Stimulated activated CD4-positive, alpha-beta T cell treated with anti-CD3 and anti-CD28 coated beads, Interleukin-12 subunit alpha, Interleukin-12 subunit beta, amount 100 ng/mL, for 48 hours (primary cell): ENCODE measurements around the gene PARP15.
"Not testable (repeated sequence)": the region's sequence is repeated elsewhere in the genome, so short reads cannot be mapped to it uniquely, and the experiment has no call there.

Experiments used
- DNase-seq, 3 donors: peaks; one replicate each; pipeline ENCODE4 v3.0.0-alpha.2; 2020; ENCODE audit warnings: low read depth in 2 of 3, low spot score in 1 of 3

PARP15 gene

GRCh38 chr3:122662505-122662904, 85.1 kb downstream of the PARP15 start:
- no peak for DNase-seq

DNA sequence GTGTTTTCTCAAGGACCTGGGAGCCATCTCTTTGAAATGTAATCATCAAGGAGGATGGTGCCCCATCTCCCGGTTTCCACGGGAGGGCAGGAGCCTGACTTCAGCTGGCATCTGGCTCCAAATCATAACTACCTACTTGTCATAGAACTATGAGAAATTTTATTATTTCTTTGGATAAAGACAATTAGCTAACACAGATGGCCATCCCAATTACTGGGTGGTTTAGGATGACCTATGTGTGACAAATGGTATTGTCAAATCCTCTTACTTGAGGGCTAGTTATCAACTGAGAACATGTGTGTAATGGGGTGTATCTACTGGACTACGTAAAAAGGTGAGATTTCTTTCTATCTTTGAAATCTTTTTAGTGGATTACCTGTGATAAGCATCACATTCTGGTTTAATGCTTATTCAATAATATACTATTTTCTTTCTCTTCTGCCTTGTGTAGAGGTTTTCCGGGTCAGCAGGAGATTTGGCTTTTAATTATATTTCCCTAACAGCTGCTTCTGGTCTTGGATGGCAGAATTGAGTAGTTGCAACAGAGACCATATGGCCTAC, 87.9 kb downstream of the PARP15 start:
- DNase-seq = no peak

GRCh38 chr3:122665881-122666280, 88.4 kb downstream of the PARP15 start:
- no peak for DNase-seq

GRCh38 chr3:122668930-122669730, 91.7 kb downstream of the PARP15 start:
- peak in 1 of 3 donors; percentile 37 for DNase-seq

- DNase-seq = no peak
These were observed 94.1 kb downstream of the PARP15 start for GRCh38 chr3:122671553-122671952.

- no peak for DNase-seq
These were observed 96.9 kb downstream of the PARP15 start for GRCh38 chr3:122674339-122674738.

- DNase-seq = no peak
These were observed 99.3 kb downstream of the PARP15 start for GRCh38 chr3:122676759-122677158.

- DNase-seq = no peak
These were observed 99.8 kb downstream of the PARP15 start for GRCh38 chr3:122677216-122677615.

DNA sequence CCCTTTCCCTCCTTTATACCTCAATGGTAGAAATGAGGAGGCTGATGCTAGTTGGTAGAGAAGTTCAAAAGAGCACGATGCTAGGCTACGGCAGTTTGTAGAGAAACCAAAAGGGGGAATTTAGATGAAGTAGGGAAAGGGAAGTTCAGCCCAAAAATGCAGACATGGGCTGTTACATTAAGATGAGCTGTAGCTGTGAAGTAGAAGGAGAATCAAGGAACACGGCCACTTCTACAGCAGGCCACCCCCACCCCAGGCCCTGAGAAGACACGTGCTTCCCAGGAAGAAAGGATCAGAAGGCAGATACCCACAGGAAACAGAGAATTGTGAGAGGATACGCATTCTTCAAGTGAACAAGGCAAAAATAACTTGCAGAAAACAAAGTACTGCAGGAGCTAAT, 101.1 kb downstream of the PARP15 start:
- DNase-seq = no peak

DNA sequence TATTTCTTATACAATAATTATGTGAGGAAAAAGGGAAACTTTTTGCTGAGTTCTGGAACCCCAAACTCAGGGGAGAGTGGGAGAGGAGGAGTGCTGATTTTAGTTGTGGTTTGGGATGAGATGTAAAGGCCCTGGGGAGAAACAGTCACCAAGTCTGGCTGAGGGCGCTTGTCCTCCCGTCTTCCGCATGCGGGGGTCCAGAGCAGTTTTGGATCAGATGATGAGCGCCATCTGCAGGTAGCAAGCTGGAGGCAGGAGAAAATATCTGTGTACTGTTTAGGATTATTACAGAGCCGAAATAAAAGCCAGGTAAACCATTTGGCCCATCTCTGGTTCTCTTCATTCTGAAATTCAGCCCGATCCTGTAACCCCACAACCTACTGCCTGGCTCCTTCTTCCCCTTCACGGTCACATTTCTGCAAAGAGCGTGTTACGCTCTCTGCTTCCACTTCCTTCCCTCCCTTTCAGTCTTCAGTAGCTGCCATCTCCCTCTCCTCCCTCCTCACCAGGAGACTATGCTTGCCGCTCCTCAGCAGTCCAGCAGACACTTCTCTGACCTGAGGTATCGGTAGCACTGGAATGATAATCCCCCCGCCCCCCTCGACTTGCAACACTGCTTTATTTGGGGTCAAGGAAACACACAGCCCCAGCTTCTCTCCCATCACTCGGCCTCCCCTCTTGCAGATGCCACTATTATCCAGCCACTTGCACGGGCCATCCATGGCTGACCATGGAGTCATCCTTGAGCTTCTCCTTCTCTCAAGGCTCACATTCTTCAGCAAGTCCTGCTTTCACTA, 101.8 kb downstream of the PARP15 start:
- peak; percentile 67 to 80 (median 77) for DNase-seq

GRCh38 chr3:122679882-122680474, 102.5 kb downstream of the PARP15 start:
- DNase-seq = no peak

GRCh38 chr3:122680475-122681283, 103.2 kb downstream of the PARP15 start, which contains the start of gene PARP14:
Gene PARP14 (plus strand): TSS chr3:122680839. CDS start chr3:122680884, 45 bp downstream.
- peak; percentile 36 to 56 (median 52) for DNase-seq

DNA sequence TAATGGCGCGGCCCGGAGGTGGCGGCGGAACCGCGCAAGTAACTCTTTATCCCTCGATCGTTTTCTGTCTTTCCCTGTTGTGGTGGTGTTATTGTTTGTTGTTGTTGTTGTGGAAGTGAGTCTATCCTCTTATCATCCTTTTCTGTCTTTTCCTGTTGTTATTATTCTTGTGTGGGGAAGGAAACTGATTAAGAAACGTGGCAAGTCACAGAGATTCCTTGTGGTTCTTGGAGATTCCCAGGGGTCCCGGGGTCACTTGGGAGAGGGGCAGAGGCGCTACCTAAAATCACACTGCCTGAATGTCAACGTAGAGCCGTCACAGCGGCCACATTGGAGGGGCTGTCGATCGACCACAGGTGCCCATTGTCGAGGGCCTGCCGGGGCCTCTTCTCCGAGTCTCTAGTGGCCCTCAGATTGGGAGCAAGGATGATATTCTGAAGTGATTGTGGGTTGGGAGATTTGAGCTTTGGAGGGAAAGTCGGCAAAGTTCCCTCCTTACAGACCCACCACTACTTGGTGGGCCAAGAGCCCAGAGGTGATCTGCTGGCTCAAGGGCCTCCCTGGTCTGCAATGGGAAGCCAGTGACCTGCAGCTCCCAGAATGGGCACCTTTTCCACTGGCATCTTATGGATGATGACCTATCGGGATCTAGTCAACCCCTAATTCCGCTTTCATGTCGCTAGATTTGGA, 104.0 kb downstream of the PARP15 start:
- DNase-seq = no peak

DNA sequence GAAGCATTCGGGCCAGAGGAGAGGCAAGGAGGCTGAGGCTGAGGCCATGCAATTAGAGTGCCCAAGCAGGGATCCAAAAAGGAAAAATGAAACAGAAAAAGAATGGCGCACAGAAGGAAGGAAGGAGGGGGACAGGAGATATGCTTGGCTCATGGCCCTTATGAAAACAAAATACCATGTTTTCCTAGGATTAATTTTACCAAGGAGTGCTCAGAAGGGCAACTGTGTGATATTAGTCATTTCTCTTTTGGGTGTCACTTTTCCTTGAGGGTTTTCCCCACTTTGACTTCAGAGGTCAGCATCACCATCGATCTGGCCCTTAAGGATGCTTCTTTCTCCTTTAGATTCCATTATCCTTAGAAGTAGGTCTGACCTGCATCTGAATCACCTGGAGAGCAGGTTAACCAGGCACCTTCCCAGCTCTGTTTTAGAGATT, 104.5 kb downstream of the PARP15 start:
- DNase-seq = no peak

- DNase-seq = not testable (repeated sequence)
These were observed 105.4 kb downstream of the PARP15 start for GRCh38 chr3:122682778-122683411.

- DNase-seq = no peak
These were observed 109.8 kb downstream of the PARP15 start for GRCh38 chr3:122687298-122687697.
